Spleen (tissue), 7 donors: ENCODE results near the gene SMCO4.

Experiments
- POLR2A ChIP-seq, 3 donors: fragments of 450-650 bp; IDR thresholded peaks; one replicate each; pipeline ENCODE4 v1.5.1; 2017; ENCODE audit warnings: antibody characterized with exemption in 3 of 3, mild to moderate bottlenecking in 1 of 3
- POLR2AphosphoS5 ChIP-seq, 3 donors: sonication (generic); formaldehyde crosslinking; IDR thresholded peaks; one replicate each; pipeline ENCODE4 v1.5.1; 2017; ENCODE audit warnings: antibody characterized with exemption in 3 of 3
- TF ChIP-seq, protein P1 (sequence below), 11 experiments: fragments of 200-600 bp in 7 of 11; fragments of 450-650 bp in 4 of 11; sonication (generic) in 4 of 11; IDR thresholded peaks in 8 of 11; conservative IDR thresholded peaks in 3 of 11; 1 replicate in 7 of 11; 2 replicates in 4 of 11; pipeline versions ENCODE4 v1.4.0 to v1.8.0; 2016 to 2021; ENCODE audit warnings: antibody characterized with exemption in 11 of 11, inconsistent platforms in 4 of 11, mild to moderate bottlenecking in 1 of 11
- donor health status: DM: no; HTN: no; CAD: no; lungs with moderate emphysema.
- donor health status: DM: no; HTN: no; CAD: no.
- donor health status: DM: no; HTN: no; CAD: no.

DNA sequence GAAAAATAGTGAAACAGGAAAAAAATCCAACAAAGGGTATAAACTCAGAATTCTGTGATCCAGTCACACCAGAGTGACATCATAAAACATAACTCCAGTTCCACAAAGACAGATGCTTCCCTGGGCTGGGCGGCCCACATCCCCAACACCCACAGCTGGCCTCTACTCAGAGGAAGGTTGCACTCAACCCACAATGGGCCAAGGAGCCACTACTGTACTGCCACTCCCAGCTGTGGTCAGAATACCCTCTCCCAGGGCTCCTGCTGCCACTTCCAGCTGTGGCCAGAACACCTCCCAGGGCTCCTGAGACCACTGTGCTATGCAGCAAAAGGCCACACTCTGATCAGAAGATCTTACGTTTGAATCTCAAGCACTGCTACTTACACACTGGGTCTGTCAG lies 18.3 kb downstream of the SMCO4 start:
- no peak for TF ChIP-seq POLR2AphosphoS5 (IDR thresholded peaks at IDR 0.05)
- no peak for TF ChIP-seq POLR2A (IDR thresholded peaks at IDR 0.05)
- TF ChIP-seq, protein P1, sequence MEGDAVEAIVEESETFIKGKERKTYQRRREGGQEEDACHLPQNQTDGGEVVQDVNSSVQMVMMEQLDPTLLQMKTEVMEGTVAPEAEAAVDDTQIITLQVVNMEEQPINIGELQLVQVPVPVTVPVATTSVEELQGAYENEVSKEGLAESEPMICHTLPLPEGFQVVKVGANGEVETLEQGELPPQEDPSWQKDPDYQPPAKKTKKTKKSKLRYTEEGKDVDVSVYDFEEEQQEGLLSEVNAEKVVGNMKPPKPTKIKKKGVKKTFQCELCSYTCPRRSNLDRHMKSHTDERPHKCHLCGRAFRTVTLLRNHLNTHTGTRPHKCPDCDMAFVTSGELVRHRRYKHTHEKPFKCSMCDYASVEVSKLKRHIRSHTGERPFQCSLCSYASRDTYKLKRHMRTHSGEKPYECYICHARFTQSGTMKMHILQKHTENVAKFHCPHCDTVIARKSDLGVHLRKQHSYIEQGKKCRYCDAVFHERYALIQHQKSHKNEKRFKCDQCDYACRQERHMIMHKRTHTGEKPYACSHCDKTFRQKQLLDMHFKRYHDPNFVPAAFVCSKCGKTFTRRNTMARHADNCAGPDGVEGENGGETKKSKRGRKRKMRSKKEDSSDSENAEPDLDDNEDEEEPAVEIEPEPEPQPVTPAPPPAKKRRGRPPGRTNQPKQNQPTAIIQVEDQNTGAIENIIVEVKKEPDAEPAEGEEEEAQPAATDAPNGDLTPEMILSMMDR (IDR thresholded peaks at IDR 0.05 in 8 of 11, conservative IDR thresholded peaks at IDR 0.05 in 3 of 11) = no peak
